ENCODE measurements around the gene DDX1.

DNA sequence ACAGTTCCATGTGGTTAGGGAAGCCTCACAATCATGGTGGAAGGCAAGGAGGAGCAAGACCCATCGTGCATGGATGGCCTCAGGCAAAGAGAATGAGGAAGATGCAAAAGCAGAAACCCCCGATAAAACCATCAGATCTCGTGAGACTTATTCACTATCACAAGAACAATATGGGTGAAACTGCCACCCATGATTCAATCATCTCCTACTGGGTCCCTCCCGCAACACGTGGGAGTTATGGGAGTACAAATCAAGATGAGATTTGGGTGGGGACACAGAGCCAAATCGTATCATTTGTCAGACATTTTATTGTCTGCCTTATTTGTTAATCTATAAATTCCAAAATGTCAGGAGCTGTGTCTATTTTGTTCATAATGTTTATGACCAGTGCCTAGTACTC, 48.1 kb upstream of the DDX1 start:
- TF ChIP-seq, protein P1, sequence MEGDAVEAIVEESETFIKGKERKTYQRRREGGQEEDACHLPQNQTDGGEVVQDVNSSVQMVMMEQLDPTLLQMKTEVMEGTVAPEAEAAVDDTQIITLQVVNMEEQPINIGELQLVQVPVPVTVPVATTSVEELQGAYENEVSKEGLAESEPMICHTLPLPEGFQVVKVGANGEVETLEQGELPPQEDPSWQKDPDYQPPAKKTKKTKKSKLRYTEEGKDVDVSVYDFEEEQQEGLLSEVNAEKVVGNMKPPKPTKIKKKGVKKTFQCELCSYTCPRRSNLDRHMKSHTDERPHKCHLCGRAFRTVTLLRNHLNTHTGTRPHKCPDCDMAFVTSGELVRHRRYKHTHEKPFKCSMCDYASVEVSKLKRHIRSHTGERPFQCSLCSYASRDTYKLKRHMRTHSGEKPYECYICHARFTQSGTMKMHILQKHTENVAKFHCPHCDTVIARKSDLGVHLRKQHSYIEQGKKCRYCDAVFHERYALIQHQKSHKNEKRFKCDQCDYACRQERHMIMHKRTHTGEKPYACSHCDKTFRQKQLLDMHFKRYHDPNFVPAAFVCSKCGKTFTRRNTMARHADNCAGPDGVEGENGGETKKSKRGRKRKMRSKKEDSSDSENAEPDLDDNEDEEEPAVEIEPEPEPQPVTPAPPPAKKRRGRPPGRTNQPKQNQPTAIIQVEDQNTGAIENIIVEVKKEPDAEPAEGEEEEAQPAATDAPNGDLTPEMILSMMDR (IDR thresholded peaks at IDR 0.05 in 2 of 3, conservative IDR thresholded peaks at IDR 0.05 in 1 of 3; ENCODE audit: control insufficient read depth in 2 of 3, extremely low read depth in 1 of 3, insufficient read depth in 1 of 3, low read depth in 3 of 3, low read length in 3 of 3), result no peak
- TF ChIP-seq, protein P2, sequence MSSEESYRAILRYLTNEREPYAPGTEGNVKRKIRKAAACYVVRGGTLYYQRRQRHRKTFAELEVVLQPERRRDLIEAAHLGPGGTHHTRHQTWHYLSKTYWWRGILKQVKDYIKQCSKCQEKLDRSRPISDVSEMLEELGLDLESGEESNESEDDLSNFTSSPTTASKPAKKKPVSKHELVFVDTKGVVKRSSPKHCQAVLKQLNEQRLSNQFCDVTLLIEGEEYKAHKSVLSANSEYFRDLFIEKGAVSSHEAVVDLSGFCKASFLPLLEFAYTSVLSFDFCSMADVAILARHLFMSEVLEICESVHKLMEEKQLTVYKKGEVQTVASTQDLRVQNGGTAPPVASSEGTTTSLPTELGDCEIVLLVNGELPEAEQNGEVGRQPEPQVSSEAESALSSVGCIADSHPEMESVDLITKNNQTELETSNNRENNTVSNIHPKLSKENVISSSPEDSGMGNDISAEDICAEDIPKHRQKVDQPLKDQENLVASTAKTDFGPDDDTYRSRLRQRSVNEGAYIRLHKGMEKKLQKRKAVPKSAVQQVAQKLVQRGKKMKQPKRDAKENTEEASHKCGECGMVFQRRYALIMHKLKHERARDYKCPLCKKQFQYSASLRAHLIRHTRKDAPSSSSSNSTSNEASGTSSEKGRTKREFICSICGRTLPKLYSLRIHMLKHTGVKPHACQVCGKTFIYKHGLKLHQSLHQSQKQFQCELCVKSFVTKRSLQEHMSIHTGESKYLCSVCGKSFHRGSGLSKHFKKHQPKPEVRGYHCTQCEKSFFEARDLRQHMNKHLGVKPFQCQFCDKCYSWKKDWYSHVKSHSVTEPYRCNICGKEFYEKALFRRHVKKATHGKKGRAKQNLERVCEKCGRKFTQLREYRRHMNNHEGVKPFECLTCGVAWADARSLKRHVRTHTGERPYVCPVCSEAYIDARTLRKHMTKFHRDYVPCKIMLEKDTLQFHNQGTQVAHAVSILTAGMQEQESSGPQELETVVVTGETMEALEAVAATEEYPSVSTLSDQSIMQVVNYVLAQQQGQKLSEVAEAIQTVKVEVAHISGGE (CRISPR knock-in tag; IDR thresholded peaks at IDR 0.05), result no peak
- TF ChIP-seq EZH2 (IDR thresholded peaks at IDR 0.05; ENCODE audit: borderline replicate concordance, control insufficient read depth, low read depth, low read length) (no peak), CHD1 (IDR thresholded peaks at IDR 0.05; ENCODE audit: low read depth, low read length) (no peak), SIX5 (IDR thresholded peaks at IDR 0.05; ENCODE audit: low read depth, low read length, severe bottlenecking) (no peak), GABPA (IDR thresholded peaks at IDR 0.05; ENCODE audit: low read depth) (no peak), JUND (IDR thresholded peaks at IDR 0.05; ENCODE audit: low read depth, low read length) (no peak), NFIC (IDR thresholded peaks at IDR 0.05; ENCODE audit: low read depth, low read length) (no peak)
